Cardiac septum (tissue), 1 donor: ENCODE data around the gene PARD3. TPM values are rescaled to one million over a fixed set of nuclear protein-coding genes. Genes with fewer than 3 reads are reported as not detected.
"Not testable (repeated sequence)": the region's sequence is repeated elsewhere in the genome, so short reads cannot be mapped to it uniquely, and the experiment has no call there.

ENCODE experiments used
- DNase-seq: peaks from one replicate; pipeline ENCODE4 v3.0.0-alpha.2; 2020; ENCODE audit warnings: low spot score
- intact Hi-C: fragments of 100-400 bp; cut with DNase I; formaldehyde crosslinking; loops from one replicate; pipeline ENCODE4 v1.14.0; 2022
- total RNA-seq: library from RNA; stranded (reverse); fragmentation: NEBNext Ultra II Directional; extraction: Animal tissue kit (Norgen Biotek cat#: 25700); gene quantifications from one replicate; pipeline ENCODE4 v1.2.1, GENCODE V29; 2021
- donor health status: DM: no; HTN: no; CAD: no.

The PARD3 gene
- total RNA-seq, 1 donor from 2014 or later = 36.7 TPM

- intact Hi-C loops = no loop called here
- DNase-seq = no peak
Measured at GRCh38 chr10:34808801-34809745, 6.0 kb downstream of the PARD3 start.

GRCh38 chr10:34808336-34808735 lies 6.8 kb downstream of the PARD3 start:
- intact Hi-C loops = no loop called here
- no peak for DNase-seq

GRCh38 chr10:34804306-34804705 lies 10.8 kb downstream of the PARD3 start:
- intact Hi-C loops = no loop called here
- no peak for DNase-seq

GRCh38 chr10:34802692-34803091 lies 12.4 kb downstream of the PARD3 start:
- DNase-seq = no peak
- intact Hi-C loops = no loop called here

- intact Hi-C loops = no loop called here
- no peak for DNase-seq
Measured at GRCh38 chr10:34801097-34801733, 13.9 kb downstream of the PARD3 start.

- intact Hi-C loops = no loop called here
- DNase-seq = no peak
Measured at GRCh38 chr10:34800624-34801023, 14.5 kb downstream of the PARD3 start.

- intact Hi-C loops = no loop called here
Measured at GRCh38 chr10:34798654-34799053, 16.4 kb downstream of the PARD3 start.

GRCh38 chr10:34797155-34797554 lies 17.9 kb downstream of the PARD3 start:
- intact Hi-C loops = no loop called here
- no peak for DNase-seq

More at GRCh38 chr10:34798654-34799053, 16.4 kb downstream of the PARD3 start:
- no peak for DNase-seq

- intact Hi-C loops = no loop called here
- no peak for DNase-seq
Measured at GRCh38 chr10:34796133-34796532, 19.0 kb downstream of the PARD3 start.

- intact Hi-C loops = no loop called here
- DNase-seq = no peak
Measured at GRCh38 chr10:34795334-34795733, 19.8 kb downstream of the PARD3 start.

GRCh38 chr10:34794835-34795234 lies 20.3 kb downstream of the PARD3 start:
- no peak for DNase-seq
- intact Hi-C loops = no loop called here

- intact Hi-C loops, DNase-seq: not testable (repeated sequence)
Measured at GRCh38 chr10:34793581-34793980, 21.5 kb downstream of the PARD3 start.

- intact Hi-C loops = no loop called here
Measured at GRCh38 chr10:34792881-34793280, 22.2 kb downstream of the PARD3 start.

GRCh38 chr10:34791947-34792346 lies 23.1 kb downstream of the PARD3 start:
- intact Hi-C loops = no loop called here
- DNase-seq = no peak

More at GRCh38 chr10:34792881-34793280, 22.2 kb downstream of the PARD3 start:
- DNase-seq = no peak

GRCh38 chr10:34791228-34791627 lies 23.9 kb downstream of the PARD3 start:
- intact Hi-C loops = no loop called here

GRCh38 chr10:34789966-34790506 lies 25.1 kb downstream of the PARD3 start:
- DNase-seq = no peak
- intact Hi-C loops = no loop called here

More at GRCh38 chr10:34791228-34791627, 23.9 kb downstream of the PARD3 start:
- no peak for DNase-seq

GRCh38 chr10:34786464-34786863 lies 28.6 kb downstream of the PARD3 start:
- no peak for DNase-seq
- intact Hi-C loops = no loop called here

GRCh38 chr10:34781711-34782110 lies 33.4 kb downstream of the PARD3 start:
- DNase-seq = no peak
- intact Hi-C loops = loop anchor here (2.0 kb wide), 1 partner anchor 33 kb away; the partner anchor contains the start of gene PARD3

- DNase-seq = no peak
- intact Hi-C loops = loop anchor here (2.0 kb wide), 1 partner anchor 34 kb away; the partner anchor contains the start of gene PARD3
Measured at GRCh38 chr10:34780818-34781380, 34.2 kb downstream of the PARD3 start.

- DNase-seq = no peak
- intact Hi-C loops = no loop called here
Measured at GRCh38 chr10:34778237-34778636, 36.9 kb downstream of the PARD3 start.
